Measurements from ENCODE around the gene VPS13C. TPM values are rescaled to one million over a fixed set of nuclear protein-coding genes. Genes with fewer than 3 reads are reported as not detected.

The VPS13C gene
- total RNA-seq, 1 donor from 2014 or later, result 54.8 TPM

DNA sequence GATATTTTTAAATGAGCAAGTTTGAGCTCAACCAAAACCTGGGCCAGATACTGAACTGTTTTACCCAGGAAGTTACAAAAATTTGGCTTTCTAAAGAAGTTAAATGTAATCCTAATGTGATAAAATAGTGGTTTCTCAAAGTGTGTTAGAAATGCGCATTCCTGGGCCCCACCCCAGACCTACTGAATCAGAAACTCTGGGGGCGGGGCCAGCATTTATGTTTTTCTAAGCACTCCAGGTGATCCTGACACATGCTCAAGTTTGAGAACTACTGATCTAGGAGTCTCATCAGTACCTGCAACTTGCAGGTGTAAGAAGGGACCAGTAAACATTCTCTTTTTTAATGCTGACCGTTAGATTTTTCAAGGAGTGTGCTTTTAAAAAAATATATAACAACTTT is 190.6 kb downstream of the VPS13C start:
- H3K4me3 Mint-ChIP-seq, result no peak overlapping the region
- H3K9me3 Mint-ChIP-seq, result no peaks in the 10 kb centered on the region
- intact Hi-C loops (cut with micrococcal nuclease), result loop anchor here (5.0 kb wide), 1 partner anchor 438 kb away; no protein-coding TSS in a partner anchor
- H3K36me3 Mint-ChIP-seq (ENCODE audit: low read depth), result peaks cover 38% of the 10 kb centered on the region
- no peaks in the 10 kb centered on the region for H3K4me1 Mint-ChIP-seq
- no peak overlapping the region for H3K27ac Mint-ChIP-seq
- H3K27me3 Mint-ChIP-seq, result no peaks in the 10 kb centered on the region
- DNase-seq, result no peak

DNA sequence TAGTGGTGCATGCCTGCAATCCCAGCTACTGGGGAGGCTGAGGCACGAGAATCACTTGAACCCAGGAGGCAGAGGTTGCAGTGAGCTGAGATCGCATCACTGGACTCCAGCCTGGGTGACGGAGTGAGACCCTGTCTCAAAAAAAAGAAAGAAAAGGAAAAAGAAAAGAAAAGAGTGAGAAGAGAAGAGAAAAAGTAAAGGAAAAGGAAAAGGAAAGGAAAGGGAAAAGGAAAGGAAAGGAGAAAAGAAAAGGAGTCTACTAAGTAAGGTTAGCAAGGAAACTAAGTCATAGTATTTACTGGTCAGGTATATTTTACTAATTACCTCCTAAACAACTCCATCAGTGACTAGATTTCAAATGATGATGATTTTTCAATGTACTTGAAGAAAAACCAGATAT is 198.3 kb downstream of the VPS13C start:
- H3K4me3 Mint-ChIP-seq, result no peak overlapping the region
- intact Hi-C loops (cut with micrococcal nuclease), result no loop called here
- H3K4me1 Mint-ChIP-seq, result no peaks in the 10 kb centered on the region
- H3K27me3 Mint-ChIP-seq, result no peaks in the 10 kb centered on the region
- H3K27ac Mint-ChIP-seq, result no peak overlapping the region
- no peaks in the 10 kb centered on the region for H3K9me3 Mint-ChIP-seq
- H3K36me3 Mint-ChIP-seq (ENCODE audit: low read depth), result peaks cover 14% of the 10 kb centered on the region
- no peak for DNase-seq

DNA sequence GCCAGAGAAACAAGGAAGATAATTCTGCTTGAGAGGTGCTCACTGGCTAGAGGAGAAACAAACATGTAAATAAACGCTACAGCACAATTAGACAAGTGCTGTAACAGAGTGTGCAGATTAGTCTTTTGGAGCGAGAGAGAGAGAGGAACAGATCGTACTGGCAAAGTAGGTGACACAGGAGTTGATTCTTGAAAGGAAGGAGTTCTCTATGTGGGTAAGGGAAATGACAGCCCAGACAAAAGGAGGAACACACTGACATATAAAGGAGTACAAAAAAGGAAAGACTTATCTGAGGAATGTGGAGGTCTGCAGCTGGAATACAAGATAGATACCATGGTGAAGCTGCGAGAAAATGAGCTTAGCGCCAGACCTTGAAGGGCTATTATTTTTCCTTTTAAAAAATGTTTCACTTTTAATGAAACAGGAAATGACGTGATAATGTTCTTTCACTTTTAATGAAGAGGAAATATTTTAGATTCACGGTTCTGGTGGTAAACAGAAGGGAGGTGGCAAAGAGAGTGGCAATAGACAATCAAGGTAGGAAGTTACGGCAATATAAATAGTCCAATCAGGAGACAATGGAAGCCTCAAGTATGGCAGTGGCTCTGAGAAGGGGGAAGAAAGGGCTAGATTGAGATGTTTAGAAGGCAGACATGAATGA is 202.9 kb downstream of the VPS13C start:
- H3K27ac Mint-ChIP-seq, result no peak overlapping the region
- H3K27me3 Mint-ChIP-seq, result no peaks in the 10 kb centered on the region
- intact Hi-C loops (cut with micrococcal nuclease), result no loop called here
- no peaks in the 10 kb centered on the region for H3K4me1 Mint-ChIP-seq
- no peak overlapping the region for H3K4me3 Mint-ChIP-seq
- peaks cover 13% of the 10 kb centered on the region for H3K36me3 Mint-ChIP-seq (ENCODE audit: low read depth)
- no peaks in the 10 kb centered on the region for H3K9me3 Mint-ChIP-seq
- DNase-seq, result no peak

DNA sequence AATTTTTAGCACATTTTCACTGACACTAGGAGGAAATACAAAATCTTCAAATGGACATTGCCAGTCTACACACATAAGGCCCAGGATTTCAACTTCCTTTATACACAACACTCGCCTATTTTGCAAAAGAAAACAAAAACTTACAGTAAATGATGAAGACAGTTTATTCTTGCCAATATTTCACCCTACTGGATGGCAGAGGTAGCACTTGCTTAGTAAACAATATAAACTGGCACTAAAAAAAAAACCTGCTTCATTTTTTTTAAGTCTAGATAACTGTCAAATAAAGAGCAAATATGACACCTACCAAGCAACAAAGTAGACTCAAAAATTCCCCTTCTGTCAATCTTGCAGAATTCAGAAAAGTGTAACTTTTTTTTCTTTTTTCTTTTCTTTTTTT is 204.0 kb downstream of the VPS13C start:
- DNase-seq, result no peak
- intact Hi-C loops (cut with micrococcal nuclease), result no loop called here

DNA sequence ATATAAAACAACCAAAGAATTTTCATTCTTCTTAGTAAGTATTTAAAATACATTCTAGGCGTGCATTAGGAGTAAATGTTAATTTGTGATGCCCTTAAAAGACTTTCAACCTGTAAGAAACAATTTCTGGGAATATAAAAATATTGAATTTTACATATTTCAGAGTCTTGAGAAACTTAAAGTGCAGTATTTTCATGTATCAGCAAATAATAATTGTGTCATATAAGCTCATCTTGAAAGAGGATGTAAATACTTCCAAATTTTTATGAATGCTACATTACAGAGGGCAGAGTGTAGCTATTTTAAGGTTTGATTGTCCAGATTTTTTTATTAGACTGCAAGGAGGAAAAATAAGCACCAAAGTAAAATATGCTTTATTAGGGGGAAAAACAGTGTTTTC is 207.1 kb downstream of the VPS13C start:
- Mint-ChIP-seq H3K9me3 (no peaks in the 10 kb centered on the region), H3K4me3 (no peak overlapping the region), H3K27me3 (no peaks in the 10 kb centered on the region), H3K4me1 (no peaks in the 10 kb centered on the region), H3K36me3 (ENCODE audit: low read depth) (peaks cover 10% of the 10 kb centered on the region), H3K27ac (no peak overlapping the region)
- no peak for DNase-seq
- intact Hi-C loops (cut with micrococcal nuclease), result no loop called here

More for the DNA sequence above, 204.0 kb downstream of the VPS13C start:
- no peak overlapping the region for H3K27ac Mint-ChIP-seq
- H3K4me1 Mint-ChIP-seq, result no peaks in the 10 kb centered on the region
- peaks cover 15% of the 10 kb centered on the region for H3K36me3 Mint-ChIP-seq (ENCODE audit: low read depth)
- no peak overlapping the region for H3K4me3 Mint-ChIP-seq
- no peaks in the 10 kb centered on the region for H3K9me3 Mint-ChIP-seq
- H3K27me3 Mint-ChIP-seq, result no peaks in the 10 kb centered on the region

DNA sequence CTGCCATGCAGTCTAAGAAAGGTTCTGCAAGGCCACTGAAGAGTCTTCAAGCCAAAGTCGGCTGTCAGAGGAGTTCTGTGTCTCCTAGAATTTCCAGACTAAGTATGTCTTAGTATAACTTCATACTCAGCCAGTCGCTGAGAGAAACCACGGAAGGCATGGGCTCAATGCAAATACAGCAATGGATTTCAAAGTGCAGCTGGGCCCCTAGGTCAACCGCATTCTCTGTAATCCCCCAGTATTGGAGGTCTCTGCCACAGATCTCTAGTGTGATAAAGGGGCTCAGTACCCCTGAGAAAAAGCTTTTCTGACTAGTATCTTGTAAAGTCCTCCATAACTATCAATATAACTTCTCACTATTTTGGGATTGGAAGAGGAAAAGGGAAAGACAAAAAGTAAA is 208.3 kb downstream of the VPS13C start:
- Mint-ChIP-seq H3K36me3 (ENCODE audit: low read depth) (peaks cover 10% of the 10 kb centered on the region), H3K27ac (no peak overlapping the region), H3K4me1 (no peaks in the 10 kb centered on the region), H3K9me3 (no peaks in the 10 kb centered on the region), H3K27me3 (no peaks in the 10 kb centered on the region), H3K4me3 (no peak overlapping the region)
- no peak for DNase-seq
- intact Hi-C loops (cut with micrococcal nuclease), result no loop called here

DNA sequence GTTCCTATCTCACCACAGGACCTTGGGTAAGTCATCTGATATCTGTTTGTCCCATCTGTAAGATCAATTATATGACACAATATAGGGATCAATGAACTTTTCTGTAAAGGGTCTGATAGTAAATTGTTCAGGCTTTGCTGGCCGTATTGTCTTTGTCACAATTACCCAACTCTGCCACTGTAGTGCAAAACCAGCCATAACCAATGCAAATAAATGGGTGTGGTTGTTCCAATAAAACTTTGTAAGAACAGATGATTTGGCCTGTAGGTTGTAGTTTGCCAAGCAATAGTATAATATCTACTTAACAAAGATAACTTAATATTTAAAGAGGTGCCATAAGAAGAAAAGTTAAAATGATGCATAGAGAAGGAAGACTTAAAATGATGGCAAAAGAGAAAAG is 210.8 kb downstream of the VPS13C start:
- Mint-ChIP-seq H3K4me1 (no peaks in the 10 kb centered on the region), H3K27ac (no peak overlapping the region), H3K9me3 (no peaks in the 10 kb centered on the region), H3K4me3 (no peak overlapping the region), H3K36me3 (ENCODE audit: low read depth) (peaks cover 9% of the 10 kb centered on the region), H3K27me3 (peaks cover 6% of the 10 kb centered on the region)
- intact Hi-C loops (cut with micrococcal nuclease), result no loop called here
- DNase-seq, result no peak

DNA sequence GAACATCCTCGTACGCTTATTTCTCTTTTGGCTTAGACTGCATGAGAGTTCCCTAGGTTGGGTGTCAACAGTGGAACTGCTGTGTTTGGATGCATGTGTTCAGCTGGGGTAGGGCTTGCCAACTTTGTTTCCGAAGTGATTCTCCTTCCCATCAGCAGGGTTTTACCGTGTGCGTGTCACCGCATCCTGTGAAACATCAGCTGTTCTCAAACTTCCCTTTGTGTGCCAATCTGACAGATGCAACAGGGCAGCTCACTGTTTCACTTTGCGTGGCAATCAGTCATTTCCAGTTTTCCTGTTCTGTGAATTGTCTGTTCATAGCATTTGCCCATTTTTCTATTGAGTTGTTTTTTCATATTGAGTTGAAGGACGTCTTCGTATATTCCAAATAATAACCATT is 218.8 kb downstream of the VPS13C start:
- Mint-ChIP-seq H3K4me1 (peaks cover 2% of the 10 kb centered on the region), H3K4me3 (no peak overlapping the region), H3K36me3 (ENCODE audit: low read depth) (no peaks in the 10 kb centered on the region), H3K9me3 (no peaks in the 10 kb centered on the region), H3K27me3 (peaks cover 21% of the 10 kb centered on the region), H3K27ac (no peak overlapping the region)
- DNase-seq, result no peak
- intact Hi-C loops (cut with micrococcal nuclease), result no loop called here

DNA sequence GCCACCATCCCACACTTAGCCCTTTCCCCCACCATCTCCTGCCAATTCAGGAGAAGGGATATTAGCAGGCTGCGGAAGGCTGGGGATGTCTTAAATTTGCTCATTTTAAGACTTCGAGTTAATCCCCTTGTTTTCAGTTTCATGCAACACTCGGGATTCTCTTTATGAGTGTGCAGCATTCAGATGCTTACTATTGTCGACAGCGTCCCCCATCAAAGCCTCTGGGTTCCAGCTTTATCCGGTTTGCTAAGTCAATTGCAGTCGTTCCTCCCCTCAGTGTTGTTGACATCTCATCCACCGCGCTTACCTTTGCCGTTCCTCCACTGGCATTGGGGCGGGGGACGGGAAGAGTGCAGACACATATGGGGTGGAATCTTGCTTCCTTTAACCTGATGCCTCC is 220.2 kb downstream of the VPS13C start:
- DNase-seq, result no peak
- Mint-ChIP-seq H3K4me1 (peaks cover 4% of the 10 kb centered on the region), H3K27ac (no peak overlapping the region), H3K27me3 (peaks cover 17% of the 10 kb centered on the region), H3K36me3 (ENCODE audit: low read depth) (no peaks in the 10 kb centered on the region), H3K9me3 (no peaks in the 10 kb centered on the region), H3K4me3 (no peak overlapping the region)
- intact Hi-C loops (cut with micrococcal nuclease), result no loop called here

DNA sequence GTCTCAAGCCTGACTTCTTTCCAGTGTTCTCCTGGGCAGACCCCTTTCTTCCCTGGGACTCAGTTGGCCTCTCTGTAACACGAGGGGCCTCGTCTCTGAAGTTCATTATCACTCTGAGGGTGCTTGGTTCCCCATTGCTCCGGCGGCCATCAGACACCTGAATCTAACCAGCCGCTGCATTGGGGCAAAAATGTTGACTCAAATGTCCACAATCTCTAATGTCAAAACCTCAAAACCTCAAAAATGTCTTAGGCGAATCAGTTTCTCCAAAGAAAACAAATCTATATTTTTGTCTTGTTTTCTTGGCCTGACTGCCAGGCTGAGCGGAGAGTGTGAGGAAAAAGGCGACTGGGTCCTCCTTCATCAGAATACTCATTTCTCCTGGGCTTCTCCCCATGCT is 220.7 kb downstream of the VPS13C start:
- DNase-seq, result no peak
- Mint-ChIP-seq H3K9me3 (no peaks in the 10 kb centered on the region), H3K4me1 (peaks cover 4% of the 10 kb centered on the region), H3K4me3 (no peak overlapping the region), H3K36me3 (ENCODE audit: low read depth) (no peaks in the 10 kb centered on the region), H3K27me3 (peaks cover 17% of the 10 kb centered on the region), H3K27ac (no peak overlapping the region)
- intact Hi-C loops (cut with micrococcal nuclease), result loop anchor here (10.0 kb wide), 2 partner anchors 645 to 1335 kb away; no protein-coding TSS in a partner anchor

DNA sequence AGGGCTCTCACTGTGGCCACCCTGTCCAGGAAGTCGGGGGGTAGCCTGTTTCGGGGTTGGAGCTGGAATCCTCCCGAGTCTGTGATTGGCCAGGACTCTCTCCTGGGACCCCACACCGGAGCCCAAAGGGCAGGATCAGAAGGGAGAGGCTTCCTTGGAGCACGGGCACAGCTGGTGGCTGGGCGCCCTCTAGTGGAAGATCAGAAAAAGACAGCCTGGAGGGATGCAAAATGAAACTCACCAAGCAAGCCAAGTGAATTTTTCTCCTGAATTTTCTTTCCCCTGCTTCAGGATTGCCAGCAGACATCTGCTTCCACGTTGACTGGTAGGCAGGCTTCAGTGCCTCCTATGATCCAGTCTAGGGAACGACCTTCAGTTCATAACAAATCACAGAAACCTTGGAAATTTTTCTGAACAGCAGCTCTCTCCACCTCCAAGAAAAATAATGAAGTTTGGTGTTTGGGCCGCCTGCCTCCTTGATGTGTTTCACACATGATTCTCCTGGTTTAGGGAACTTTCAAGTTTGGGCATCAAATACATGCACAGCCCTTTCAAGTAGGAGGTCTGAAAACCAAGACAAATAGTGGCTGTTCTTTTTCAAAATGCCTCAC is 224.6 kb downstream of the VPS13C start:
- peak; percentile 88 for DNase-seq
- Mint-ChIP-seq H3K36me3 (ENCODE audit: low read depth) (no peaks in the 10 kb centered on the region), H3K27ac (no peak overlapping the region), H3K27me3 (peaks cover 18% of the 10 kb centered on the region), H3K9me3 (no peaks in the 10 kb centered on the region), H3K4me3 (no peak overlapping the region), H3K4me1 (peaks cover 5% of the 10 kb centered on the region)
- intact Hi-C loops (cut with micrococcal nuclease), result loop anchor here (10.0 kb wide), 2 partner anchors 641 to 1331 kb away; no protein-coding TSS in a partner anchor

DNA sequence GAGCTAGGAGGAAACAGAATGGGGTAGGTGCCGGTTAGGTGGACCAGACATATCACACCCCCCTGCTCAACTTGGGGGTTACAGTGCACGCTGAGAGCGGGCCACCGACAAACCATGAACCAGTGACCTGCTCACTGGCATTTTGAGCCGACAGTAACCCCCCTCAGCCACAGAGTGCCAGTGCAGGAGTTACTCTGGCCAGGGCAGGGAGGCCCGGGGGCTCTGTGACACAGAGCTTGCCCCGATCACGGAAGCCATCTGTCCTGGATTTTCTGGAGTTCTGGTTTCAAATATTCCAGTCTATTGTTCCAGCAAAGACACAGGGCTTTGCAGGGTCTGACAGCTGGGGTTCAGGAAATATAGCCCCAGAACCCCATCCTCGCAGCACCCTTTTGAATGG is 225.2 kb downstream of the VPS13C start:
- peaks cover 5% of the 10 kb centered on the region for H3K4me1 Mint-ChIP-seq
- no peak overlapping the region for H3K27ac Mint-ChIP-seq
- H3K4me3 Mint-ChIP-seq, result no peak overlapping the region
- H3K27me3 Mint-ChIP-seq, result peaks cover 18% of the 10 kb centered on the region
- H3K36me3 Mint-ChIP-seq (ENCODE audit: low read depth), result no peaks in the 10 kb centered on the region
- H3K9me3 Mint-ChIP-seq, result no peaks in the 10 kb centered on the region
- intact Hi-C loops (cut with micrococcal nuclease), result loop anchor here (10.0 kb wide), 2 partner anchors 640 to 1330 kb away; no protein-coding TSS in a partner anchor
- no peak for DNase-seq

DNA sequence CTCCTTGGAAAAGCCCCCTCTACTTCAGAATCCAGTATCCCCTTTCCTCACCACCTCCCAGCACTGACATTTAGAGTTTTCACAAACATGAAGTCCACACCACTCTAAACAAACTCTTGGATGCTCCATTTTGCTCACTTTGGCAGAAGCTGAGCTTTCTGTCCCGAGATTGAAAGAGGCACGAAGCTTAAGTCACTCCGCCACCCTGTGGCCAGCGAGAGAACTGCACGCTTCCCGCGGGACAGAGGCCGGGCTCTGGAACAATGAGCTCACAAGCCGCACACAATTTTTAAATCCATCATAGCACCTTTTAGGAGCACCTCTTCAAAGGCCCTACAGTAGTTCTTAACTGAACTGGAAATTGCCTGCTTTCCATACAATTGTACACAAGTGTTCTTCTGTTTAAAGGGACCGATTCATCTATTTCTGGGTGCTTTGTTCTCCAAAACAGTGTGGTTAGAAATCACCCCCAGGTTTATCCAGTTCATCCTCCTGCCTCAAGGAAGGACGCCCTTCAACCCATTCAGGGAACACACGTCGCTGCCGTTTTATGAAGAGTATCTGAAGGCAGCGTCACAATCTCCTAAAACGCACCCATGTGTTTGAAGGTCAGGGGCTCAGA is 226.1 kb downstream of the VPS13C start:
- H3K27me3 Mint-ChIP-seq, result peaks cover 15% of the 10 kb centered on the region
- no peaks in the 10 kb centered on the region for H3K9me3 Mint-ChIP-seq
- H3K36me3 Mint-ChIP-seq (ENCODE audit: low read depth), result no peaks in the 10 kb centered on the region
- intact Hi-C loops (cut with micrococcal nuclease), result loop anchor here (5.0 to 10.0 kb wide), 4 partner anchors 639 to 1477 kb away; no protein-coding TSS in a partner anchor
- no peak overlapping the region for H3K27ac Mint-ChIP-seq
- no peak overlapping the region for H3K4me3 Mint-ChIP-seq
- DNase-seq, result peak; percentile 92
- peaks cover 5% of the 10 kb centered on the region for H3K4me1 Mint-ChIP-seq

DNA sequence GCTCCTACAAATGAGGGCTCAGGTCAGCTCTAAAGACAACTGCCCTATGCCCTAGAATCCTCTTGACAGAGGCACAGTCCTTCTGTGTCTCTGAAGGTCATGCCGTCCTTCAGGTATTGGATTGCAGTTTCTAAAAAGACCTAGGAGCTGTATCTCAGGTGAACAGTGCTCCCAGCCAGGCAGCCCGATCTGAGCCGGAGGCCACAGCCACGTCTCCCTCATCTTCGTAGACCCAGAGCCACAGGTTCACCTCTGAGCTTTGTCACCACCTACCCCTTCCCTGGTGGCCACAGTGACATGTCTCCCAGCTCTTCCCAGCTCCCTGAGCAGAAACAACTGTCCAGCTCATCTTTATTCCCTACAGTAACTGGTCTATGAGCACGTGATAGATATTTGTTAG is 228.0 kb downstream of the VPS13C start:
- H3K4me1 Mint-ChIP-seq, result peaks cover 5% of the 10 kb centered on the region
- no peaks in the 10 kb centered on the region for H3K36me3 Mint-ChIP-seq (ENCODE audit: low read depth)
- H3K27me3 Mint-ChIP-seq, result peaks cover 15% of the 10 kb centered on the region
- no peaks in the 10 kb centered on the region for H3K9me3 Mint-ChIP-seq
- H3K4me3 Mint-ChIP-seq, result no peak overlapping the region
- H3K27ac Mint-ChIP-seq, result no peak overlapping the region
- no peak for DNase-seq
- intact Hi-C loops (cut with micrococcal nuclease), result loop anchor here (5.0 to 10.0 kb wide), 4 partner anchors 637 to 1475 kb away; no protein-coding TSS in a partner anchor

Measured in activated CD4-positive, alpha-beta T cell treated with anti-CD3 and anti-CD28 coated beads, Interleukin-2, amount 10 ng/mL, durations not matched to agents 24 days and 14 days (primary cell).